T-helper 2 cell (primary cell): ENCODE results near the gene KCNK3.
"Not testable (repeated sequence)": the region's sequence is repeated elsewhere in the genome, so short reads cannot be mapped to it uniquely, and the experiment has no call there.

Experiments
- DNase-seq, 5 experiments: peaks; one replicate each; pipeline versions ENCODE4 v3.0.0 to v3.0.0-alpha.2; 2012 to 2022

The KCNK3 gene

DNA sequence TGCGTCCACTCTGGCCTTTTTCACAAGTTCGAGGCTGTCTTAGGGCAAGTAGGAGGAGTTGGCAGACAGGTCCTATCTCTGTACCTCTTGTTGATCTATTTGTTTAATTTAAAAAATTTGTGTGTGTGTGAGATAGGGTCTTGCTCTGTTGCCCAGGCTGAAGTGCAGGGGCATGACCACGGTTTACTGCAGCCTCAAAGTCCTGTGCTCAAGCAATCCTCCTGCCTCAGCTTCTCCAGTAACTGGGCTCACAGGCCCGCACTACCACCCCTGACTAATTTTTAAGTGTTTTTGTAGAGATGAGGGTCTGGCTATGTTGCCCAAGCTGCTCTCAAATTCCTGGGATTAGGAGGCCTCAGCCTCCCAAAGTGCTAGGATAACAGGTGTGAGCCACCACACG is 67.3 kb downstream of the KCNK3 start:
- no peak for DNase-seq

DNA sequence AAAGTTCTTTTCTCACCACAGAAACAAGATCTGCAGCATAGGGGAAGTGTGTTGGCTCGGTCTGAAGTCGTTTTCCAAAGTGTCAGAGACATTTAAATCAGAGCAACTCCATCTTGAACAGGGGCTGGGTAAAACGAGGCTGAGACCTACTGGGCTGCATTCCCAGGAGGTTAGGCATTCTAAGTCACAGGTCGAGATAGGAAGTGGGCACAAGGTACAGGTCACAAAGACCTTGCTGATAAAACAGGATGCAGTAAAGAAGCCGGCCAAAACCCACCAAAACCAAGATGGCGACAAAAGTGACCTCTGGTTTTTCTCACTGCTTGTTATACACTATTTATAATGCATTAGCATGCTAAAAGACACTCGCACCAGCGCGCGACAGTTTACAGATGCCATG is 68.5 kb downstream of the KCNK3 start:
- DNase-seq = not testable (repeated sequence)

DNA sequence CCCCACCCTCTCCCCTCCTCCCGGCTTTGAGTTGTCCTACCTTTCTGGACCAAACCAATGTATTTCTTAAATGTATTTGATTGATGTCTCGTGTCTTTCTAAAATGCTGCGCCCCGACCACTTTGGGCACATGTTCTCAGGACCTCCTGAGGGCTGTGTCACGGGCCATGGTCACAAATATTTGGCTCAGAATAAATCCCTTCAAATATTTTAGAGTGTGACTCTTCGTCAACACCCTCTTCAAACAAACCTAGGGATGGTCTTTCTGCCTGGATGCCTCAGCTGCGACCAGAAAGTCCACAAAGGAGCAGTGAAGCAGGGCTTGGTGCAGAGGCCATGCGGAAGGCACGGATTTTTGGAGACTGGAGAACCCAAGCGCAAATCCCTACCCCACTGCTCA is 70.5 kb downstream of the KCNK3 start:
- no peak for DNase-seq

DNA sequence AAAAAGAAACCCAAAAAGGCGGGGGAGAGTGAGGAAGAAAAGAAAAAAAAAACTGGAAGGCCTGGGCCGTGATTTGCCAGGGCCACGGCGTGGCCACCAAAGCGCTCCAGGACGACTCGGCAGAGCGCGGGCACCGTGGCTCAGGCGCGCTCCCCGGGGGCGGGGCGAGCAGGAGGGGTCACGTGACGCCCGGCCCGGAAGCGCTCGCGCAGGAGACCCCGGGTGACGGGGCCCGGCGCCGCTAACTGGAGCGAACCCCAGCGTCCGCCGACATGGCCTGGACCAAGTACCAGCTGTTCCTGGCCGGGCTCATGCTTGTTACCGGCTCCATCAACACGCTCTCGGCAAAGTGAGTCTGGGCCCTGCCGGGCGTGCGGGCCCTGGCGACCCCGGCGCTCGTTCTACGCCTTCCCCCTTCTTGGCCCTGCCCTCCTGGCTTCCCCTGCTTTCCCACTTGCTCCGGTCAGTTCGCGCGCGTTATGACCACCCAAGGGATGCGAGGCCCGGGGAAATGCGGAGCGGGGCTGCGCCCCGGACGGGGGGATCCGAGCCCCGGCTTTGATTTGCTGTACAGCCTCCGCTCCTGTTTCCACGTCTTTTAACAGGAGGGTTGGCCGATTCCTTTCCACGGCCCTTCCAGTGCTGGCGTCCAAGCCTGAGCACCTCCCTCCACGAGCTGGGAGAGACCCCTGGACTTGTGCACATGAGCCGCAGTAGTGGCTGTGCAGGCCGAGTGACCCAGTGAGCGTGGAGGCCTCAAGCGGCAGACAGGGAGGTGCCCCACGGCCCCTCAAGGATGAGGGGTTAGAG is 71.8 kb downstream of the KCNK3 start, which contains the start of gene SLC35F6:
Gene SLC35F6, plus strand, starts transcription at position 207 of the 810 bp plus-strand sequence. Its CDS starts 66 bp downstream, at position 273.
- DNase-seq = peak; percentile 72 to 88 (median 75)

DNA sequence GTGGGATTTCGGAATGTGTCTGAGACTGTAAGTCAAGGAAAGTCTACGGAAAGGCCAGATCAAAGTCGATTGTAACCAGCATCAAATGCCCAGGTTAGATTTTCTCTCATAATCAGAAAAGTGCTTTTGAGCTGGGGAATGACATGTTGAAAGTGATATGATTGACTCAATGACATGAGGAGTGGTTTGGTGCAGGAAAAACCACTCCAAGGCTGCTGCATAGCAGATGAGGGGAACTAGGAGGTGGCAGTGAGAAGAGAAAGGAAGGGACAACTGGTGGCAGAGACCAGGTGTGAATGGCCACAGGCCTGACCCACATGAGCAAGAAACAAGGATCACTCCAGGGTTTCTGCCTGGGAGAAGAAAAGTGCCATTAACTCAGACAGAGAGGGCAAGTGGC is 72.4 kb downstream of the KCNK3 start:
- no peak for DNase-seq

DNA sequence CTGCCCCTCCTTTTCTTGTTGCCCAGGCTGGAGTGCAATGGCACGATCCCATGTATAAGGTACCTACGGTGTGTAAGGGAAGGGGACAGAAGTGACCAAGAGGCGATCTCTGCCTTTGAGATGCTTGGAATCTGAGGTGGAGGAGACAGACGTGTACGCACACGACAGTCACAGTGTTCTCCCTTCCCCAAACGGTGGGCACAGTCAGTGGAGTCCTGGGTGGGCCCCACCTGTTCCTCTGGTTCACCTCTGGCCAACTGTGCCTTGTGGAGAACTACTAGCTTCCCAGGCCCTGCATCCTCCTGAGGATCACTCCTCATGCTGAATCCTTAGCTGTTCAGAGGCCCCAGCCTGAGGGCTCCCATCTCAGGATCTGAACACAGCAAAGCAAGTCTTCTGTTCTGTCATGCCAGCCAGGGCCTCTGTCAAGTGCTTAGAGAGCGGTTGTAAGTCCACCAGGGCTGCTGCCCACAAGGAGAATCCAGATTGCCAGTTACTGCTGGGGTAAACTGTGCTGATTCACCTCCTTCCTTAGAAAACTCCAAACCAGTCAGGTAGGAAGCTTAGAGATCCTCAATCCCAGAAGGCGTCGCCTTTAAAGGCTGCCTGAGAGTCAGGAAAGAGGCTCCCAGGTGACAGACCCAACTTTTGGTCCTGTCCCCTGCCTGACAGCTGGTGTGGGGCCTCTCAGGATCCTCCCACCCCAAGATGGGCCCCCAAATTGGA is 73.1 kb downstream of the KCNK3 start:
- no peak for DNase-seq

DNA sequence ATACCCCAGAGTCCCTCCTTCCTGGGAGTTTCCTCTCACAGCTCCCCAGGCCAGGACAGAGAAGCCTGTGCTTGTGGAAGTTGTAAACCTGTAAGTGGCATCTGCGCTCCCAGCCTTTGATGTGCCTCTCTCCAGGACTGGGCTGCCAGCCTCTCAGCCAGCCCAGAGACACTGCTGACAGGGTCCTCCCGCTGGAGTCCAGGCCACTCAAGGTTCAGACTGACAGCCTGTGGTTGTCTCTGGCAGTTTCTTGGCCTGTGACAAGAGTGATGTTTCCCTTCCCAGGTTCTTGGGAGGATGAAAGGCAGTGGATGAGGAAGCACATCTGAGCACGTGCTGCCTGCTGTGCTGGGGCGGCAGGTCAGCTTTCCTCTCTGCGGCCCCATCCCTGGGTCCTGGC is 74.6 kb downstream of the KCNK3 start:
- no peak for DNase-seq

DNA sequence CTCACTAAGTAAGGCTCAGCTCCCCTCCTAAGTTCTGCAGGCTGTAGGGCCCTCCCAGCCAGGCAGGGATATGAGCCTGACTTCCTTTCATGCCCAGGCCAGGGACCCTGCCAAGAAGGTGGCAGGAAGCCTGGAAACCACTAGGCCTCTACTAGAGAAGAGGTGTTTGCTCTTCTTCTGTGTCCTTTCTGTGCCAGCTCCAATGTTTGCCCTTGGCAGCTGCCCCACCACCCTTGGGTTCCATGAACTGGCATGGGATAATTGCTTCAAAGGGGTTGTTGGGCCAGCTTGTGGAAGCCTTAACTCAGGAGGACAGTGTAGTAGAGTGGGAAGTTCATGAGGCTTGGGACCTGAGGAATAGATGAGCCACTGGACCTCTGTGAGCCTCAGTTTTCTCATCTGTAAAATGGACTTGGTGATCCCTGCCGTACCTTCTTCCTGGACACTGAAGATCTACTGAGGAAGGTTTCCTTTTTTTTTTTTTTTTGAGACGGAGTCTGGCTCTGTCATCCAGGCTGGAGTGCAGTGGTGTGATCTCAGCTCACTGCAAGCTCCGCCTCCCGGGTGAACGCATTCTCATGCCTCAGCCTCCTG is 75.5 kb downstream of the KCNK3 start:
- no peak for DNase-seq

DNA sequence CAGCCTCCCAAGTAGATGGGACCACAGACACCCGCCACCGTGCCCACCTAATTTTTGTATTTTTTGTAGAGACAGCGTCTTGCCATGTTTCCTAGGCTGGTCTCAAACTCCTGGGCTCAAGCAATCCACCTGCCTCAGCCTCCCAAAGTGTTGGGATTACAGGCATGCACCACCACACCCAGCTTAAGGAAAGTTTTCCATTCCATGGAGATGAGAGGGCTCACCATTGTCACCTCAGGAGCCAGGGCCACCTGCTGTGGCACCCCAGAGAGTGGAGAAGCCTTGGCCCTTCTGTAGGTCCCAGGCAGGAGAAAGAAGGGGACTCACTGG is 76.2 kb downstream of the KCNK3 start:
- DNase-seq = no peak

DNA sequence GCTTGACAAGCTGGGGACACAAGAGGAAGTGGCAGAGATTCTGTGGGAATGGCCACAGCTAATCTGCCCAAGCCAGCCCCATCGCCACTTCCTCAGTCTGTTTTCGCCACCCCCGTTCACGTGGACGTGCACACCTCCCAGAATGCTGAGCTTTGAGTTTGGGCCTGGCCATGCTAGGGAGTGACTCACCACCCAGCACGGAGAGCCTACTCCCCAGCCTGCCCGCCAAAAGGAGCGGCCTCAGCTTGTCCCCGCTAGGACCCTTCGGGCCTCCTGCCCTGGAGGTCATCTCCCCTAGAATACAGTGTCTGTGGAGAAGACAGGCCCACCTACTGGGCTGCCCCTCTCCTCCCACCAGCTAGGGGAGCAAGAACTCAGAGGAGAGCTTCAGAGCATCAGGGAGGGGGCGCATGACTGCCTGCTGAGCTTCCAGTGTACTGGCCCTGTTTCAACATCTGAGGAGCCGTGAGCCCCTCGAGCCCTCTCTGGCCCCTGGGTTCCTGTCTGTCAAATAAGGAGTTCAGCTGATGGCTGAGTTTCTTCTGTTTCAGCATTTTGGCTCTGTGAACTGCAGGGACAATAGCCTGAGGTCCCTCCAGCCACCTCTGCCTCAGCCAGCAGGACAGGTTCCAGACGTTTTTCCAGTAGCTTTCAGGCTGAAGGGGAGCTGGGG is 76.7 kb downstream of the KCNK3 start:
- DNase-seq = peak in 1 of 5 experiments; percentile 24

DNA sequence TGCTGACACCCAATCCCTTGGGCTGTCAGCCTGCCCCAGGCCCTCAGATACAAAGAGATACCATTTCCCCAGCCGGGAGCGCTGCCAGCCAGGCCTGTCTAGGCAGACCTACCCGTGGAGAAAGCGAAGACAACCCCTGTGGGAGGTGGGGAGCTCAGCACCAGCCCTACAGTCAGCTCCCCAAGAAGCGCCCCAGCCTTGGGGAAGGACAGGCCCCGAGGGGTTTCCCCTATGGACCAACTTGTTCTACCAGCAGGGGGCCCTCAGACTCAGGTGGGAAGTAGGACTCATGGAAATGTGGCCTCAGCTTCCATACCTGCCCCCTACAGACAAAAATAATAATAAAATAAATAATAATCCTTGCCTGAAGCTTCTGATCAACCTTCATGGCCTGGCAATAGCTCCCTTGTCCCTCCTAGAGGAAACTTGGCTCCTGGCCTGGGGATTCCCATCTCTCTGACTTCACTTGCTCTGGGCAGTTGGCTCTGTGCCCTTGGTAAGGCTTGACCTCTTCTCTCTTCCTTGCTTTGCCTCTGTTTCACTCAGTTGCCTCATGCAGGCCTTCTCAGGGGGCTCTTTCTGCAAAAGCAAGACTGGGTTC is 78.6 kb downstream of the KCNK3 start:
- peak in 2 of 5 experiments; percentile 9 to 30 for DNase-seq

DNA sequence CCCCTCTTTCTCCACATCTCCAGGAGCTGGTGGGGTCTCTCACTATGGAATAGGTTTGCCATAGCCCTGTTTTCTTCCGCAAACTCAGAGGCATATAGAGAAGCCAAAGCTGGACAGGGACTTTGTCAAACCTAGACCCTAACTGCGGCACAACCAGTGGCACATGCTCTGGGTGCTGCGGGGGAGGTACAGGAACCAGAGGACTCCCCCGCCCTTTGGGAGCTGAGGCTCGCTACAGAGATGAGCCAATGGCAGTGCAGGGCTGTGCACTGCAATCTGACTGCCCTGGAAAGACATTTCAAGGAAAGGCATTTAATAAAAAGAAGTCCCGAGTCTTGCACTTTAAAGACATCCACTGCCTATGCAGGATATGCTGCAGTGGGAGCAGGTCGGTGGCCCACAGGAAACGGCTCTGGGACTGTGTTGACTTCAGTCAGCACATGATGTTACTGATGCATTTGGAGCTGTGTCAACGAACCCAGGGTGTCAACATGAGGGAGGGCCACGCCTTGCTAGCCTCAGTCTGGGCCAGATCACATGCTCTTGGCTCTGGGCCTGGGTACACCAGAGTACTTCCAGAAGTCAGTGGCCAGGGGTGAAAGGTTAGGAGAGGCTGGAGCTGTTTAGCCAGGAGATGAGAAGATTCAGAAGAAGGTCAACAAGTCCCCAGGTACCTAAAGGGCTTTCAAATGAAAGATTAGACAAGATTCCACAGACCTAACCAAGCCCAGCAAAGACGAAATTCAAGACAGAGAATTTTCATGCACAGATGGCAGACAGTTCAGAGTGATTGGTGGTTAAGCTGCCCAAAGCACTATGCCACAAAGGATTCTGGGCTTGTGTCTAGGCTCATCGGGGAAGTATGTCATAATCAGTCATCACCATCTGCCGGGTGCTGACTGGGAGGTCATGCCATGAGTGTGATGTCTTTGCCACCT is 79.8 kb downstream of the KCNK3 start:
- peak in 2 of 5 experiments; percentile 50 to 68 for DNase-seq

DNA sequence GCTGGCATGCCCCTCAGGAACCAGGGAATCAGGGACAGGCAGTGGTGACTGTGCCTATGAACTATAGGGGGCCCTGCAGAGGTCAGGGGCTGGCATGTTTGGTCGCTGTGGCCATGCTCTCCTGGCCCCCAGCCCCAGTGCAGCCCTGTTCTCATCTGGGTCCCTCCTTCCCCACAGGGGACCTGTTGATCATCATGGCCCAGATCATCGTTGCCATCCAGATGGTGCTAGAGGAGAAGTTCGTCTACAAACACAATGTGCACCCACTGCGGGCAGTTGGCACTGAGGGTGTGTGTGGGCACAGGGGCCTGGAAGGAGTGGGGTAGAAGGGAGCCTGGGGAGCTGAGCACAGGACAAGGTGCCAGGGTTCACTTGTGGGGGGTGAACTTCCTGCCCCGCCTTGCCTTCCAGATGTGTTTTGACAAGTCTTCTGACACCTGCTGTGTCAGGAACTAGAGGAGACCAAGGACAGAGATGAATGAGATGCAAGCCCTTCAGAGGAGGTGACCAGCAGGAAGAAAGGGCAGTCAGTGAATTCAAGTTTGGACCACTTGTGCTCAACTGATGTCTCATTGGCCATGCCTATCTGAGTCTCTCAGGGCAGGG is 83.8 kb downstream of the KCNK3 start:
- DNase-seq = no peak

DNA sequence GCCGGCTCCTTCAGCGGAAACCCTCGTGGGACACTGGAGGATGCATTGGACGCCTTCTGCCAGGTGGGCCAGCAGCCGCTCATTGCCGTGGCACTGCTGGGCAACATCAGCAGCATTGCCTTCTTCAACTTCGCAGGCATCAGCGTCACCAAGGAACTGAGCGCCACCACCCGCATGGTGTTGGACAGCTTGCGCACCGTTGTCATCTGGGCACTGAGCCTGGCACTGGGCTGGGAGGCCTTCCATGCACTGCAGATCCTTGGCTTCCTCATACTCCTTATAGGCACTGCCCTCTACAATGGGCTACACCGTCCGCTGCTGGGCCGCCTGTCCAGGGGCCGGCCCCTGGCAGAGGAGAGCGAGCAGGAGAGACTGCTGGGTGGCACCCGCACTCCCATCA is 85.6 kb downstream of the KCNK3 start:
- DNase-seq = no peak

DNA sequence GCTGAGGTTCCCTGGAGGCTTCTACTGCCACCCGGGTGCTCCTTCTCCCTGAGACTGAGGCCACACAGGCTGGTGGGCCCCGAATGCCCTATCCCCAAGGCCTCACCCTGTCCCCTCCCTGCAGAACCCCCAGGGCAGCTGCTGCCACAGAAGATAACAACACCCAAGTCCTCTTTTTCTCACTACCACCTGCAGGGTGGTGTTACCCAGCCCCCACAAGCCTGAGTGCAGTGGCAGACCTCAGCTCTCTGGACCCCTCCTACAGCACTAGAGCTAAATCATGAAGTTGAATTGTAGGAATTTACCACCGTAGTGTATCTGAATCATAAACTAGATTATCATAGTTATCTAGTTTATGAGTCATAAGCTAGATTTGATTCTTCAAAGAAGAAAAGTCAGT is 86.0 kb downstream of the KCNK3 start:
- no peak for DNase-seq

DNA sequence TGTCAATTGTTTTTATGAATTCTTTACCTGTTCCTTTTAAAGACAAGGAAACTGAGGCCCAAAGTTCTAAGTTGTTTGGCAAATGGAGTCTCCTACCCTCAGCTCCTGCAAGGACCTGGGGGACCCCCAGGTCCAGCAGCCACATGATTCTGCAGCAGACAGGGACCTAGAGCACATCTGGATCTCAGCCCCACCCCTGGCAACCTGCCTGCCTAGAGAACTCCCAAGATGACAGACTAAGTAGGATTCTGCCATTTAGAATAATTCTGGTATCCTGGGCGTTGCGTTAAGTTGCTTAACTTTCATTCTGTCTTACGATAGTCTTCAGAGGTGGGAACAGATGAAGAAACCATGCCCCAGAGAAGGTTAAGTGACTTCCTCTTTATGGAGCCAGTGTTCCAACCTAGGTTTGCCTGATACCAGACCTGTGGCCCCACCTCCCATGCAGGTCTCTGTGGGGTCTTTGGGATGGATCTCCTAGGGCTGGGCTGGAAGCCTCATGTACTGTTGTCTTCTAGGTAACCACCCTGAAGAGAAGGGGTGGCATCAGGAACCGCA is 87.8 kb downstream of the KCNK3 start:
- no peak for DNase-seq
